H9 (cell line): ENCODE measurements around the gene RPP40. TPM values are rescaled to one million over a fixed set of nuclear protein-coding genes. Genes with fewer than 3 reads are reported as not detected.

Experiments used
- DNase-seq: peaks from one replicate; pipeline ENCODE4 v3.0.0-alpha.2; 2017
- H2AFZ ChIP-seq: one replicate; pipeline ENCODE4 v1.6.1; 2013; ENCODE audit warnings: mild to moderate bottlenecking, low read length, control low read depth, moderate library complexity
- H2AK5ac ChIP-seq: 2 replicates; pipeline ENCODE4 v1.6.1; 2013; ENCODE audit warnings: low read length, control low read depth, mixed read lengths; ENCODE audit not compliant: insufficient read length
- H2BK120ac ChIP-seq: one replicate; pipeline ENCODE4 v1.6.1; 2013; ENCODE audit warnings: low read depth, mild to moderate bottlenecking, low read length, control low read depth, inconsistent platforms; ENCODE audit not compliant: poor library complexity, severe bottlenecking
- H2BK12ac ChIP-seq: 2 replicates; pipeline ENCODE4 v1.6.1; 2013; ENCODE audit warnings: low read length, control low read depth, mixed read lengths, low read depth; ENCODE audit not compliant: insufficient read length
- H2BK15ac ChIP-seq: 2 replicates; pipeline ENCODE4 v1.6.1; 2013; ENCODE audit warnings: low read depth, low read length, control low read depth
- H2BK20ac ChIP-seq: one replicate; pipeline ENCODE4 v1.6.1; 2013; ENCODE audit warnings: low read depth, mild to moderate bottlenecking, low read length, control low read depth, inconsistent platforms; ENCODE audit not compliant: poor library complexity, severe bottlenecking
- H2BK5ac ChIP-seq: 2 replicates; pipeline ENCODE4 v1.6.1; 2013; ENCODE audit warnings: low read length, control low read depth, mixed read lengths; ENCODE audit not compliant: insufficient read length
- H3K14ac ChIP-seq: 2 replicates; pipeline ENCODE4 v1.6.1; 2013; ENCODE audit warnings: low read length, control low read depth; ENCODE audit not compliant: insufficient read depth
- H3K18ac ChIP-seq: 2 replicates; pipeline ENCODE4 v1.6.1; 2013; ENCODE audit warnings: low read depth, mild to moderate bottlenecking, mixed read lengths, low read length, control low read depth; ENCODE audit not compliant: insufficient read length
- H3K23ac ChIP-seq: 2 replicates; pipeline ENCODE4 v1.6.1; 2013; ENCODE audit warnings: low read length, control low read depth, mixed read lengths, low read depth; ENCODE audit not compliant: insufficient read length
- H3K23me2 ChIP-seq: 2 replicates; pipeline ENCODE4 v1.6.1; 2013; ENCODE audit warnings: low read depth, mild to moderate bottlenecking, mixed read lengths, low read length, control low read depth; ENCODE audit not compliant: insufficient read length, poor library complexity, severe bottlenecking
- H3K27ac ChIP-seq: 2 replicates; pipeline ENCODE4 v1.5.1; 2013; ENCODE audit warnings: low read length, control low read depth, mixed read lengths, low read depth; ENCODE audit not compliant: insufficient read length
- H3K27me3 ChIP-seq: 2 replicates; pipeline ENCODE4 v1.6.1; 2013; ENCODE audit warnings: low read length, control low read depth, inconsistent platforms; ENCODE audit not compliant: insufficient read depth
- H3K4ac ChIP-seq: 2 replicates; pipeline ENCODE4 v1.6.1; 2013; ENCODE audit warnings: low read depth, mild to moderate bottlenecking, control low read depth, inconsistent platforms, low read length, moderate library complexity
- H3K4me1 ChIP-seq: 2 replicates; pipeline ENCODE4 v1.6.1; 2013; ENCODE audit warnings: low read length, control low read depth, inconsistent platforms; ENCODE audit not compliant: insufficient read depth
- H3K4me2 ChIP-seq: 2 replicates; pipeline ENCODE4 v1.6.1; 2013; ENCODE audit warnings: low read length, control low read depth, mixed read lengths; ENCODE audit not compliant: insufficient read length, insufficient read depth
- H3K56ac ChIP-seq: 2 replicates; pipeline ENCODE4 v1.6.1; 2013; ENCODE audit warnings: low read depth, mild to moderate bottlenecking, mixed read lengths, low read length, control low read depth; ENCODE audit not compliant: insufficient read length
- H3K79me1 ChIP-seq: 2 replicates; pipeline ENCODE4 v1.6.1; 2013; ENCODE audit warnings: low read depth, mild to moderate bottlenecking, moderate library complexity, low read length, control low read depth, inconsistent platforms; ENCODE audit not compliant: insufficient read depth, poor library complexity, severe bottlenecking
- H3K79me2 ChIP-seq: 2 replicates; pipeline ENCODE4 v1.6.1; 2013; ENCODE audit warnings: low read length, control low read depth, inconsistent platforms; ENCODE audit not compliant: insufficient read depth
- H3K9ac ChIP-seq: 2 replicates; pipeline ENCODE4 v1.6.1; 2013; ENCODE audit warnings: low read length, control low read depth, mixed read lengths; ENCODE audit not compliant: insufficient read length; ENCODE audit errors: extremely low read depth
- H3K9me3 ChIP-seq: one replicate; pipeline ENCODE4 v1.6.1; 2013; ENCODE audit warnings: low read depth, low read length, inconsistent platforms; ENCODE audit not compliant: control insufficient read depth
- H3T11ph ChIP-seq: one replicate; pipeline ENCODE4 v1.6.1; 2013; ENCODE audit warnings: mild to moderate bottlenecking, low read length, control low read depth, inconsistent platforms
- H4K20me1 ChIP-seq: one replicate; pipeline ENCODE4 v1.6.1; 2013; ENCODE audit not compliant: control insufficient read depth, insufficient read length, insufficient read depth
- H4K5ac ChIP-seq: 2 replicates; pipeline ENCODE4 v1.6.1; 2013; ENCODE audit warnings: low read depth, mild to moderate bottlenecking, mixed read lengths, low read length, control low read depth; ENCODE audit not compliant: insufficient read length
- H4K8ac ChIP-seq: replicated peaks from 2 replicates; pipeline ENCODE4 v1.6.1; 2013; ENCODE audit warnings: low read length, control low read depth, mixed read lengths, low read depth; ENCODE audit not compliant: insufficient read length
- H4K91ac ChIP-seq: 2 replicates; pipeline ENCODE4 v1.6.1; 2013; ENCODE audit warnings: low read depth, mild to moderate bottlenecking, moderate library complexity, mixed read lengths, low read length, control low read depth; ENCODE audit not compliant: insufficient read length
- H3K27ac Mint-ChIP-seq, 3 experiments: 2 replicates in 2 of 3; 3 replicates in 1 of 3; pipeline ENCODE4 v1.8.0; 2020 to 2021; ENCODE audit warnings: mixed read lengths in 3 of 3, mild to moderate bottlenecking in 1 of 3, moderate library complexity in 1 of 3
- H3K27me3 Mint-ChIP-seq: 2 replicates; pipeline ENCODE4 v1.8.0; 2021; ENCODE audit warnings: low read depth, mild to moderate bottlenecking, moderate library complexity, mixed read lengths
- H3K36me3 Mint-ChIP-seq, 3 experiments: 2 replicates in 2 of 3; 3 replicates in 1 of 3; pipeline ENCODE4 v1.8.0; 2020 to 2021; ENCODE audit warnings: low read depth in 3 of 3, mixed read lengths in 3 of 3; ENCODE audit not compliant: insufficient read depth in 1 of 3
- H3K4me1 Mint-ChIP-seq, 2 experiments: 2 replicates each; pipeline ENCODE4 v1.8.0; 2020; ENCODE audit warnings: mixed read lengths in 2 of 2
- H3K4me3 Mint-ChIP-seq, 2 experiments: 2 replicates in 1 of 2; 3 replicates in 1 of 2; pipeline ENCODE4 v1.8.0; 2020 to 2021; ENCODE audit warnings: mild to moderate bottlenecking in 2 of 2, mixed read lengths in 2 of 2, moderate library complexity in 1 of 2
- H3K9me3 Mint-ChIP-seq, 2 experiments: 2 replicates in 1 of 2; 3 replicates in 1 of 2; pipeline ENCODE4 v1.8.0; 2020; ENCODE audit warnings: mild to moderate bottlenecking in 2 of 2, mixed read lengths in 2 of 2, moderate library complexity in 1 of 2
- CTCF ChIP-seq: fragments of 200-600 bp; sonication (generic); conservative IDR thresholded peaks from 3 replicates; pipeline ENCODE4 v1.8.0; 2021; ENCODE audit warnings: antibody characterized with exemption, mild to moderate bottlenecking
- WGBS: extraction: QIAGEN DNeasy Blood & Tissue Kit; methylation state at CpG from one replicate; pipeline ENCODE4 v1.1.7; 2013; ENCODE audit warnings: missing lambda C conversion rate, low lambda C conversion rate, mixed read lengths; ENCODE audit not compliant: insufficient read length; ENCODE audit errors: extremely low coverage; 5-methylcytosine and 5-hydroxymethylcytosine counted together
- total RNA-seq: library from RNA; stranded (reverse); gene quantifications from 2 replicates; pipeline ENCODE4 v1.2.1, GENCODE V29; 2021

The RPP40 gene
- total RNA-seq, 1 experiment from 2014 or later: 17.8 TPM

GRCh38 chr6:4947716-4948115 lies 56.1 kb downstream of the RPP40 start:
- no peak for TF ChIP-seq CTCF
- no CpG with 5 or more reads among the region's 13 CpGs for WGBS
- H2BK15ac ChIP-seq: no peak overlapping the region
- H3T11ph ChIP-seq: no peak overlapping the region
- H2BK120ac ChIP-seq: no peak overlapping the region
- Mint-ChIP-seq H3K4me3 (no peak overlapping the region), H3K27me3 (no peaks in the 10 kb centered on the region; the same call in 1 of the 2 replicates), H3K9me3 (no peaks in the 10 kb centered on the region), H3K27ac (peak overlapping the region in 2 of 3 experiments; percentile 57 to 74; a peak in 1 of 7 replicates), H3K4me1 (peaks cover 50 to 54% of the 10 kb centered on the region in 2 experiments), H3K36me3 (peaks cover 50 to 77% (median 70%) of the 10 kb centered on the region in 3 experiments)
- H2AFZ ChIP-seq: no peak overlapping the region
- no peak overlapping the region for H4K91ac ChIP-seq
- no peak overlapping the region for H2BK12ac ChIP-seq
- no peak overlapping the region for H3K4ac ChIP-seq
- peaks cover 2% of the 10 kb centered on the region for H3K79me1 ChIP-seq
- H3K9me3 ChIP-seq: no peaks in the 10 kb centered on the region
- DNase-seq: no peak
- H4K8ac ChIP-seq: no peak overlapping the region
- no peak overlapping the region for H3K18ac ChIP-seq
- peaks cover 2% of the 10 kb centered on the region for H4K20me1 ChIP-seq
- H3K23me2 ChIP-seq: no peaks in the 10 kb centered on the region
- H2AK5ac ChIP-seq: no peak overlapping the region
- no peak overlapping the region for H3K4me2 ChIP-seq
- no peak overlapping the region for H3K56ac ChIP-seq
- H3K27me3 ChIP-seq: no peaks in the 10 kb centered on the region
- H2BK5ac ChIP-seq: no peak overlapping the region
- no peak overlapping the region for H2BK20ac ChIP-seq
- H3K14ac ChIP-seq: no peak overlapping the region; the same call in 1 of the 2 replicates
- H3K23ac ChIP-seq: no peak overlapping the region
- H3K4me1 ChIP-seq: peaks cover 4% of the 10 kb centered on the region; the same call in 1 of the 2 replicates
- no peak overlapping the region for H3K27ac ChIP-seq
- no peaks in the 10 kb centered on the region; the same call in 1 of the 2 replicates for H3K79me2 ChIP-seq
- H3K9ac ChIP-seq: no peak overlapping the region
- no peak overlapping the region for H4K5ac ChIP-seq
